ENCODE data around the gene GCSH.
A peak's percentile ranks its signal among the peaks of the same experiment; 100 is the strongest.

The GCSH gene

DNA sequence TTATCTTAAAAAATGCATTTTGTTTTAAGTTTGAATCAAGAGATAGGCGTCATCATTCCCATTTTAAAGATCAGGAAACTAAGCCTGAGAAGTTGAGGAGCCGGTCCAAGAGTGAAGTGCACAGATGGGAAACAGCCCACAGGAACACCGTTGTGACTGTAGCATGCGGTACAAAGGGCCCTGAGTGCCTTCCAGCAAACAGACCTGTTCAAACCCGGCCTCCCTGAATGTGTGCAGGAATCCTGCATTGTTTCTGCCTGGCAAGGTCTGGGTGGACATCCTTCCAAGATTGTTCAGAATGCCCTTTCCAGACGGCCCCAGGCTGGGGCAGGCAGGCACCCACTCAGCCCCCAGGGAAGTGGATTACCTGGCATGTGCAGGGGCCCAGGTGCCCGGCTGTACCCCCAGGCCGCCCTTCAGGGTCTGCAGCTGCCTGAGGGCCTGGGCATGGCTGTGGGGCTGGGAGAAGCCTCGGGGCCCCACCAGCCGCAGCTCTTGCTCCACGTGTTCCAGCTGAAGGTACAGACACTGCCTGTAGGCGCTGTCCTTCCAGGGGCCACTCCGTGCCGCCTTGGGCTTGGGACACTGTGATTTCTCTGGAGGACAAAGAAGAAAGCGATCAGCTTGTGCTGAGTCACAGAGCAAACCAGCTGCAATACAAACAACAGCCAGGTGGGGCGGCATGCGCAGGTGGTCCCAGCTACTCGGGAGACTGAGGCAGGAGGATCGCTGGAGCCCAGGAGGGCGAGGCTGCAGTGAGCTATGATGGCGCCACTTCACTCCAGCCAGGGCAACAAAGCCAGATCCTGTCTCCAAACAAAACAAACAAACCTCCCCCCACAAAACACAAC lies 45.0 kb upstream of the GCSH start:
- Histone ChIP-seq H3K36me3 (ENCODE audit: low read length) (no peaks in the 10 kb centered on the region), H3K9me2 (replicated peaks; ENCODE audit: insufficient read depth, low read length) (no peaks in the 10 kb centered on the region), H3K4me2 (ENCODE audit: low read depth, low read length, poor library complexity, severe bottlenecking) (no peak overlapping the region), H3K27ac (ENCODE audit: low read depth, low read length) (no peak overlapping the region), H2AFZ (ENCODE audit: low read depth, low read length, severe bottlenecking) (no peak overlapping the region), H3K27me3 (ENCODE audit: low read length) (no peaks in the 10 kb centered on the region), H3F3A (ENCODE audit: insufficient read depth) (no peaks in the 10 kb centered on the region), H4K20me1 (ENCODE audit: low read depth, low read length) (no peaks in the 10 kb centered on the region), H3K9me3 (ENCODE audit: insufficient read depth, low read length) (no peaks in the 10 kb centered on the region), H3K4me3 (ENCODE audit: insufficient read depth, low read length, poor library complexity, severe bottlenecking) (no peak overlapping the region), H3K9ac (ENCODE audit: low read length) (no peak overlapping the region), H3K79me2 (ENCODE audit: insufficient read depth, low read length) (no peaks in the 10 kb centered on the region)
- no peak for TF ChIP-seq EZH2phosphoT487 (conservative IDR thresholded peaks at IDR 0.05; ENCODE audit: low read length)
- TF ChIP-seq, protein P1, sequence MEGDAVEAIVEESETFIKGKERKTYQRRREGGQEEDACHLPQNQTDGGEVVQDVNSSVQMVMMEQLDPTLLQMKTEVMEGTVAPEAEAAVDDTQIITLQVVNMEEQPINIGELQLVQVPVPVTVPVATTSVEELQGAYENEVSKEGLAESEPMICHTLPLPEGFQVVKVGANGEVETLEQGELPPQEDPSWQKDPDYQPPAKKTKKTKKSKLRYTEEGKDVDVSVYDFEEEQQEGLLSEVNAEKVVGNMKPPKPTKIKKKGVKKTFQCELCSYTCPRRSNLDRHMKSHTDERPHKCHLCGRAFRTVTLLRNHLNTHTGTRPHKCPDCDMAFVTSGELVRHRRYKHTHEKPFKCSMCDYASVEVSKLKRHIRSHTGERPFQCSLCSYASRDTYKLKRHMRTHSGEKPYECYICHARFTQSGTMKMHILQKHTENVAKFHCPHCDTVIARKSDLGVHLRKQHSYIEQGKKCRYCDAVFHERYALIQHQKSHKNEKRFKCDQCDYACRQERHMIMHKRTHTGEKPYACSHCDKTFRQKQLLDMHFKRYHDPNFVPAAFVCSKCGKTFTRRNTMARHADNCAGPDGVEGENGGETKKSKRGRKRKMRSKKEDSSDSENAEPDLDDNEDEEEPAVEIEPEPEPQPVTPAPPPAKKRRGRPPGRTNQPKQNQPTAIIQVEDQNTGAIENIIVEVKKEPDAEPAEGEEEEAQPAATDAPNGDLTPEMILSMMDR (IDR thresholded peaks at IDR 0.05; ENCODE audit: insufficient read depth, low read length, poor library complexity, severe bottlenecking): peak; percentile 62

DNA sequence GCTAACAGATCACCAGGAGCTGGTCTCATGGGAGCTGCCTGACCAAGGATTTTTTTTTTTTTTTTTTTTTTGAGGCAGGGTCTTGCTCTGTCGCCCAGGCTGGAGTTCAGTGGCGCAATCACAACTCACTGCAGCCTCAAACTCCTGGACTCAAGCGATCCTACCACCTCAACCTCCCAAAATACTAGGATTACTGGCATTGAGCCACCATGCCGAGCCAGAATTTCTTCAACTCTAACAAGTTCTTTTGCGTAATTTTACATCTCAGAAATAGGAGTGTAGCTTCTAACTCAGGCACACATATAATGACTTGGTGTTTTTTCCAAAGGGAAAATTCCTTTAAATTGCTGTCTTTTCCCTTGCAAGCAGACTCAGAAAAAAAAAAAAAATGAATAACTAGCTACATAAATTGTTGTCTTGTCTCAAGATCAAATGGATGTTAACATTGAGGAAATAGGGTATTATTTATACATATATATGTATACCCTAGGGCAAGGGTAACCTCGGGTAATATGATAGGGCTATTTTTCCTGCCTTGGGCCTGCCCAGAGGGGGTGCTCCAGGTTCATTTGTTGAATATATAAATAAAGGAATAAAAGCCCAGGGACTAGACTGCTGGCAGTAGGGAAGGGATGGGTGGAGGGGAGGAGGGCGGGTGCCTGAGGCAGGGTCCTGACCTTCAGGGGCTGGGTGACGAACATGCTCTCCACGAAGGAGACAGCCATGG lies 42.8 kb upstream of the GCSH start:
- TF ChIP-seq, protein P1 (IDR thresholded peaks at IDR 0.05; ENCODE audit: insufficient read depth, low read length, poor library complexity, severe bottlenecking): no peak
- TF ChIP-seq EZH2phosphoT487 (conservative IDR thresholded peaks at IDR 0.05; ENCODE audit: low read length): no peak
- no peak overlapping the region for H2AFZ ChIP-seq (ENCODE audit: low read depth, low read length, severe bottlenecking)
- H3K4me2 ChIP-seq (ENCODE audit: low read depth, low read length, poor library complexity, severe bottlenecking): no peak overlapping the region
- H3K27me3 ChIP-seq (ENCODE audit: low read length): no peaks in the 10 kb centered on the region
- no peaks in the 10 kb centered on the region for H3K36me3 ChIP-seq (ENCODE audit: low read length)
- no peaks in the 10 kb centered on the region for H4K20me1 ChIP-seq (ENCODE audit: low read depth, low read length)
- no peaks in the 10 kb centered on the region for H3K9me2 ChIP-seq (replicated peaks; ENCODE audit: insufficient read depth, low read length)
- H3F3A ChIP-seq (ENCODE audit: insufficient read depth): no peaks in the 10 kb centered on the region
- no peaks in the 10 kb centered on the region for H3K79me2 ChIP-seq (ENCODE audit: insufficient read depth, low read length)
- H3K4me3 ChIP-seq (ENCODE audit: insufficient read depth, low read length, poor library complexity, severe bottlenecking): no peak overlapping the region
- no peak overlapping the region for H3K9ac ChIP-seq (ENCODE audit: low read length)
- H3K9me3 ChIP-seq (ENCODE audit: insufficient read depth, low read length): no peaks in the 10 kb centered on the region
- no peak overlapping the region for H3K27ac ChIP-seq (ENCODE audit: low read depth, low read length)

DNA sequence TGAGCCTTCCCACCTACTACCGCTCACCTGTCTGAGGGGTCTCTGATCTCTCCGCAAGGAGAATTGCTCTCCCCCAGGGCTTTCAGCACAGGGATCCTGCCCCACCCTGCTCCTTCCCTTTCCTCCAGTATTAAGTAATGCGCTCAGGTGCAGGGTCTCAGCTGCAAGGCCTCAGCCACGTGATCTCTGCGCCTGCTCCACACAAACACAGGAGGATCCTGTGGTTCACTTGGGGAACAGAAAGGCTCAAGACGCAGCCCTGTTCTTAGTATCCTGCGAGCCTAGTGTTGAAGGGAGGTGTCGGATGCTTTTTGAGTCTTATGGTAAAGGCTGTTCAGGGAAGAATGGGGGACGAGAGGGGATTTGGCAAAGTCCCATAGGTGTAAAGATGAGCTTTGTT lies 41.6 kb upstream of the GCSH start:
- TF ChIP-seq EZH2phosphoT487 (conservative IDR thresholded peaks at IDR 0.05; ENCODE audit: low read length): no peak
- TF ChIP-seq, protein P1 (IDR thresholded peaks at IDR 0.05; ENCODE audit: insufficient read depth, low read length, poor library complexity, severe bottlenecking): no peak
- Histone ChIP-seq H3K9ac (ENCODE audit: low read length) (no peak overlapping the region), H3K79me2 (ENCODE audit: insufficient read depth, low read length) (no peaks in the 10 kb centered on the region), H3K4me3 (ENCODE audit: insufficient read depth, low read length, poor library complexity, severe bottlenecking) (no peak overlapping the region), H3K27ac (ENCODE audit: low read depth, low read length) (no peak overlapping the region), H2AFZ (ENCODE audit: low read depth, low read length, severe bottlenecking) (no peak overlapping the region), H4K20me1 (ENCODE audit: low read depth, low read length) (no peaks in the 10 kb centered on the region), H3F3A (ENCODE audit: insufficient read depth) (no peaks in the 10 kb centered on the region), H3K9me2 (replicated peaks; ENCODE audit: insufficient read depth, low read length) (no peaks in the 10 kb centered on the region), H3K4me2 (ENCODE audit: low read depth, low read length, poor library complexity, severe bottlenecking) (no peak overlapping the region), H3K9me3 (ENCODE audit: insufficient read depth, low read length) (no peaks in the 10 kb centered on the region), H3K36me3 (ENCODE audit: low read length) (no peaks in the 10 kb centered on the region), H3K27me3 (ENCODE audit: low read length) (no peaks in the 10 kb centered on the region)

All from SU-DHL-6 (cell line).